Measurements from ENCODE around the gene REST. TPM values are rescaled to one million over a fixed set of nuclear protein-coding genes. Genes with fewer than 3 reads are reported as not detected.
A peak's percentile ranks its signal among the peaks of the same experiment; 100 is the strongest.

Gene REST
- total RNA-seq, 6 donors from 2014 or later, result 18.3 to 40.2 (median 31.8) TPM

DNA sequence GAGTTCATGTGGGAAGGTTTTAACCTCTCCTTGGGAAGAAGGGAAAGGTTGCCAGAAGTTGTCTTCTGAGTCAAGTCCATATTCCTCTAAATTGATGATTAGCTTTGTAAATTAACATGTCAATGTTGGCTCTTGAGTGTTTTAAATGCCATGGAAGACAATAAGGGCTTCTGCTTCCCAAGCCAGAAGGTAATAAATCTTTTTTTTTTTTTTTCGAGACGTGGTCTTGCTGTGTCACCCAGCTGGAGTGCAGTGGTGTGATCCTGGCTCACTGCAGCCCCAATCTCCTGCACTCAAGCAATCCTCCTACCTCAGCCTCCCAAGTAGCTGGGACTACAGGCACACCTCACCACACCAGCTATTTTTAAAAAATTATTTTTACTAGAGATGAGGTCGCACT is 5.0 kb upstream of the REST start:
- Histone ChIP-seq H3K36me3 (no peaks in the 10 kb centered on the region), H3K4me3 (no peak overlapping the region)
- WGBS, 2 donors, result 73 to 78% methylated on average over 3 of the region's 3 CpGs

DNA sequence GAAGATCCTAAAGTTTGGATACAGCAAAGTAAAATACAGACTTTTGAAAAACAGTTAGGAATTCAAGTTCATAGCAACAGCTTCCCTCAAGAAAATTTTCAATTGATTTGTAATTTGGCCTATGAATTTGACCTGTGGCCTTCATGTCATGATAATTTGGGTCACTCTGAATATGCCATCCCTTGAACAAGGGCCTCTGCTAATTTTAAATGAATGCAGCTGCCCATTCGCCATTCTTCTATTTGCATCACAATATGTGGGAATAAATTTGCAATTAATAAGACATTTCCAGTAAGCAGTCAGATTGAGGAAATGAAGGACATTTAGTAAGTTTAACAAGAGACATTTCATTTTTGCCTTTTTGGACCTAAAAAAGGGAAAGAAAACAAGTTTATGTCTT is 1.9 kb upstream of the REST start:
- peaks cover 16 to 26% (median 22%) of the 10 kb centered on the region in 4 donors for H3K4me1 ChIP-seq
- H3K36me3 ChIP-seq, result no peaks in the 10 kb centered on the region
- no peak overlapping the region for H3K4me3 ChIP-seq
- no peaks in the 10 kb centered on the region for H3K9me3 ChIP-seq
- no peaks in the 10 kb centered on the region for H3K27me3 ChIP-seq
- WGBS, 2 donors, result 82 to 93% methylated on average over 1 of the region's 1 CpG
- ATAC-seq (ENCODE audit: low FRiP score in 2 of 2) (no peak), DNase-seq (no peak)
- H3K27ac ChIP-seq, result no peak overlapping the region
- TF ChIP-seq EP300 (IDR thresholded peaks at IDR 0.05) (no peak), POLR2AphosphoS5 (IDR thresholded peaks at IDR 0.05) (no peak), POLR2A (IDR thresholded peaks at IDR 0.05) (no peak)
- TF ChIP-seq, protein P1, sequence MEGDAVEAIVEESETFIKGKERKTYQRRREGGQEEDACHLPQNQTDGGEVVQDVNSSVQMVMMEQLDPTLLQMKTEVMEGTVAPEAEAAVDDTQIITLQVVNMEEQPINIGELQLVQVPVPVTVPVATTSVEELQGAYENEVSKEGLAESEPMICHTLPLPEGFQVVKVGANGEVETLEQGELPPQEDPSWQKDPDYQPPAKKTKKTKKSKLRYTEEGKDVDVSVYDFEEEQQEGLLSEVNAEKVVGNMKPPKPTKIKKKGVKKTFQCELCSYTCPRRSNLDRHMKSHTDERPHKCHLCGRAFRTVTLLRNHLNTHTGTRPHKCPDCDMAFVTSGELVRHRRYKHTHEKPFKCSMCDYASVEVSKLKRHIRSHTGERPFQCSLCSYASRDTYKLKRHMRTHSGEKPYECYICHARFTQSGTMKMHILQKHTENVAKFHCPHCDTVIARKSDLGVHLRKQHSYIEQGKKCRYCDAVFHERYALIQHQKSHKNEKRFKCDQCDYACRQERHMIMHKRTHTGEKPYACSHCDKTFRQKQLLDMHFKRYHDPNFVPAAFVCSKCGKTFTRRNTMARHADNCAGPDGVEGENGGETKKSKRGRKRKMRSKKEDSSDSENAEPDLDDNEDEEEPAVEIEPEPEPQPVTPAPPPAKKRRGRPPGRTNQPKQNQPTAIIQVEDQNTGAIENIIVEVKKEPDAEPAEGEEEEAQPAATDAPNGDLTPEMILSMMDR (IDR thresholded peaks at IDR 0.05), result no peak

More for the DNA sequence above, 5.0 kb upstream of the REST start:
- DNase-seq (no peak), ATAC-seq (ENCODE audit: low FRiP score in 2 of 2) (no peak)
- TF ChIP-seq EP300 (IDR thresholded peaks at IDR 0.05) (no peak), POLR2AphosphoS5 (IDR thresholded peaks at IDR 0.05) (no peak), POLR2A (IDR thresholded peaks at IDR 0.05) (no peak)
- TF ChIP-seq, protein P1 (IDR thresholded peaks at IDR 0.05), result no peak
- Histone ChIP-seq H3K4me1 (peaks cover 5 to 12% (median 8%) of the 10 kb centered on the region in 4 donors), H3K27ac (no peak overlapping the region), H3K27me3 (no peaks in the 10 kb centered on the region), H3K9me3 (no peaks in the 10 kb centered on the region)

DNA sequence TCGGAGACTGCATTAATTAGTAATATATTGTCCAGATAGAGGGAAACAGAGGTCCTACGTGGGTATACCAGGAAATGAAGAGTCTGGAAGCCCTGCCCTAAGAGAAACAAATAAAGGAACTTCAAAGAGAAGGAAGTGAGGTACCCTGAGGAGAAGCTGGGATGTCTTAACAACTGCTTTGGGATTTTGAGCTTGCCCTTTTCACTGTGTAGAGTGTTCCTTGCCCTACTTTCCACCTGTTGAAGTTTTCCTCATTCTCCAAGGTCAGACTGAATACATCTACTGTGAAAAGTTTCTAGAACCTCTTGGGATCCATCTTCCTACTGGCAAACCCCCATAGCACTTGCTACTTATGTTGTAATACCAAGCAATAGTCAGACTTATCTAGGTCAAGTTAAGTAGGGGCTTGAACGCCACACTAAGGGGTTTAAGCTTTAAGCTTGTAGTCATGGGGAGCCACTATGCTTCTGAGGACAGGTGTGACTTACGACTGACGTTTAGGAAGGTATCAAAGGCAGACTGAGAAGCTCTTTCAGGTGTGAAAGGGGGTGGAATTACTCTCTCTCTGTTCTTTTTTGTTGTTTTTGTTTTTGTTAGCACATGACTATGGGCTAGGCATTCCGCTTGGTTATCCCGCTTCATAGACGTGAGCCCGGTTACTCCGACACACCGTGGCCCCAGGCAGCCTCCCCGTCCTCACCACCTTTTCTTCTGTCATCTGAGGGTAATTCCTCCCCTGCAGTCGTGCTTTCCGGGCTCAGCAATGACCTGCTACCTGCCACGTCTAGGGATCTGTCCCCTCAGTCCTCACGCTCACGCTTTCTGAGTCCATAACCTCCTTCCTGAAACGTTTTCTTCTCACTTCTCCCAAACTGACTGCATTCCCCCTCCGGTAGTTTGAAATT is 959 bp upstream of the REST start:
- Histone ChIP-seq H3K27me3 (no peaks in the 10 kb centered on the region), H3K4me1 (peaks cover 25 to 35% (median 31%) of the 10 kb centered on the region in 4 donors), H3K36me3 (no peaks in the 10 kb centered on the region), H3K9me3 (no peaks in the 10 kb centered on the region), H3K4me3 (peak overlapping the region in 3 of 4 donors; percentile 71 to 75 (median 72)), H3K27ac (no peak overlapping the region)
- ATAC-seq (ENCODE audit: low FRiP score in 2 of 2) (no peak), DNase-seq (no peak)
- WGBS, 2 donors, result 20 to 34% methylated on average over 19 of the region's 19 CpGs
- no peak for TF ChIP-seq POLR2A (IDR thresholded peaks at IDR 0.05)
- no peak for TF ChIP-seq EP300 (IDR thresholded peaks at IDR 0.05)
- TF ChIP-seq, protein P1 (IDR thresholded peaks at IDR 0.05), result no peak
- no peak for TF ChIP-seq POLR2AphosphoS5 (IDR thresholded peaks at IDR 0.05)

DNA sequence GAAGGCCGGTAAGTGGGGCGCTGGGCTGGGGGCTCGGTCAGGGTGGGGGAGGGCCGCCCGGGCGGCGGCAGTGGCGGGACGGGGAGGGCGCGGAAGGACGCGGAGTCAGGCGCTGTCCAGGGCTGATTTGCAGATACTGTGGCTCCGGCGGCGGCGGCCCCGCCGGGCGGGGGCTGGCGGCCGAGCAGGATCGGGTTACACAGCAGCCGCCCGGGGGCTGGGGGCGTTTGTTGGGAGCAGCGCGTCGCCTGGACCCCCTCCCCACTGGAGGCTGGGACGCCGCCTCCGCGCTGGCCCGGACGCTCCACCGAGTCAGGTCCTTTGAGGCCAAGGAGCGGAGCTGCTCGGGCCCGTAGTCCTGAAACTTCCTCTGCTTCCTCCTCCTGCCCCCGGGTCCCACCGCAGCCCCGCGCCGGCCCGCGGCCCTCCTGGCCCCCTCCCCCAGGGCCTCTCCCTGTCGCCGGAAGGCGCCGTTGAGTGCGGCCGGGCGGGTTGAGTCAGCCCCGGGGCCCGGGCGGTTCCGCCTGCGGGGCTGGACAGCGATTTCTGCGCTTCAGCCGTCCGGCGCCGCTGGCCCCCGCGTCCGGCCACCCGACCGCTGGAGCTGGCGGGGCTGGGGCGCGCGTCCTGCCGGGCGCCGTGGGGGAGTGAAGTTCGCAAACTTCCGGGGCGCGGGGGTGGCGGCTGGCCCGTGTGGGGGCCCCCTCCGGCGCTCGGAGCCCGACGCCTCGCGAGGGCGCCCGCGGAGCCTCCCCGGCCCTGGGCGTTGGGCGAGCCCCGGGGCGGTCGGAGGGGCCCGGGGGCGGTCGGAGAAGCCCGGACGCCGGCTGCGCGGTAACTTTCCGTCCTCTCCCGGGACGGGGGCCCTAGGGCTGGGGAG is 746 bp downstream of the REST start:
- peak; percentile 73 to 95 for DNase-seq
- WGBS, 2 donors, result 0% methylated on average over 12 to 47 of the region's 110 CpGs

More for the DNA sequence above, 746 bp downstream of the REST start:
- peak overlapping the region; percentile 90 to 94 (median 92) for H3K27ac ChIP-seq
- H3K27me3 ChIP-seq, result no peaks in the 10 kb centered on the region
- TF ChIP-seq POLR2A (IDR thresholded peaks at IDR 0.05), result peak in 3 of 4 donors; percentile 5 to 52 (median 51)
- no peak for TF ChIP-seq POLR2AphosphoS5 (IDR thresholded peaks at IDR 0.05)
- TF ChIP-seq EP300 (IDR thresholded peaks at IDR 0.05), result no peak
- TF ChIP-seq, protein P1 (IDR thresholded peaks at IDR 0.05), result peak in 2 of 6 experiments; percentile 9 to 15
- H3K36me3 ChIP-seq, result no peaks in the 10 kb centered on the region
- H3K9me3 ChIP-seq, result no peaks in the 10 kb centered on the region
- peaks cover 30 to 42% (median 37%) of the 10 kb centered on the region in 4 donors for H3K4me1 ChIP-seq
- peak overlapping the region; percentile 71 to 85 (median 74) for H3K4me3 ChIP-seq
- peak; percentile 76 to 83 for ATAC-seq (ENCODE audit: low FRiP score in 2 of 2)

Measured in upper lobe of left lung (tissue), 6 donors.